OCI-M2 (cell line): ENCODE data around the gene ZNF70.
"Not testable (repeated sequence)": the region's sequence is repeated elsewhere in the genome, so short reads cannot be mapped to it uniquely, and the experiment has no call there.

Source experiments
- DNase-seq: peaks from one replicate; lab custom pipeline; 2025; ENCODE audit not compliant: unreplicated experiment; lab: John Stamatoyannopoulos, UW

Gene ZNF70

GRCh38 chr22:23760056-23760455, 9.1 kb upstream of the ZNF70 start:
- DNase-seq, result no peak

- DNase-seq, result no peak
Measured at GRCh38 chr22:23759566-23759965, 8.7 kb upstream of the ZNF70 start.

GRCh38 chr22:23756891-23757290, 6.0 kb upstream of the ZNF70 start:
- no peak for DNase-seq

GRCh38 chr22:23755711-23756110, 4.8 kb upstream of the ZNF70 start:
- no peak for DNase-seq

- no peak for DNase-seq
Measured at GRCh38 chr22:23754980-23755636, 4.2 kb upstream of the ZNF70 start.

- no peak for DNase-seq
Measured at GRCh38 chr22:23754220-23754919, 3.5 kb upstream of the ZNF70 start, which contains the start of gene VPREB3. TSS of gene VPREB3 (minus strand) at chr22:23754425. CDS start at chr22:23754363, 62 bp downstream.

- no peak for DNase-seq
Measured at GRCh38 chr22:23753385-23753784, 2.5 kb upstream of the ZNF70 start.

GRCh38 chr22:23752750-23753149, 1.8 kb upstream of the ZNF70 start:
- no peak for DNase-seq

- no peak for DNase-seq
Measured at GRCh38 chr22:23752090-23752691, 1.3 kb upstream of the ZNF70 start.

GRCh38 chr22:23751441-23751996, 607 bp upstream of the ZNF70 start:
- DNase-seq, result no peak

GRCh38 chr22:23750367-23750713, 572 bp downstream of the ZNF70 start:
- no peak for DNase-seq

GRCh38 chr22:23749841-23750301, 1.0 kb downstream of the ZNF70 start:
- DNase-seq, result no peak

GRCh38 chr22:23745791-23746190, 5.1 kb downstream of the ZNF70 start:
- DNase-seq, result no peak

- no peak for DNase-seq
Measured at GRCh38 chr22:23744485-23744884, 6.4 kb downstream of the ZNF70 start.

GRCh38 chr22:23744001-23744400, 6.9 kb downstream of the ZNF70 start:
- DNase-seq, result no peak

GRCh38 chr22:23743303-23743705, 7.6 kb downstream of the ZNF70 start:
- DNase-seq, result no peak

GRCh38 chr22:23742505-23743264, 8.2 kb downstream of the ZNF70 start:
- no peak for DNase-seq

GRCh38 chr22:23737696-23738095, 13.2 kb downstream of the ZNF70 start:
- no peak for DNase-seq

GRCh38 chr22:23728108-23728507, 22.8 kb downstream of the ZNF70 start:
- DNase-seq, result not testable (repeated sequence)

GRCh38 chr22:23722724-23723123, 28.2 kb downstream of the ZNF70 start:
- DNase-seq, result no peak

- no peak for DNase-seq
Measured at GRCh38 chr22:23722160-23722559, 28.8 kb downstream of the ZNF70 start.
